Esophagus (tissue), 2 donors: ENCODE results near the gene STPG3. TPM values are rescaled to one million over a fixed set of nuclear protein-coding genes. Genes with fewer than 3 reads are reported as not detected.

Source experiments
- H3K27ac ChIP-seq, 2 donors: one replicate each; pipeline ENCODE4 v1.5.1; 2013; ENCODE audit warnings: low read depth in 2 of 2, mild to moderate bottlenecking in 2 of 2, inconsistent platforms in 1 of 2, low read length in 1 of 2, moderate library complexity in 1 of 2
- H3K27me3 ChIP-seq, 2 donors: one replicate each; pipeline ENCODE4 v1.6.1; 2013; ENCODE audit warnings: low read length in 2 of 2, control low read depth in 1 of 2, mild to moderate bottlenecking in 1 of 2; ENCODE audit not compliant: insufficient read depth in 2 of 2, control insufficient read depth in 1 of 2
- H3K36me3 ChIP-seq, 2 donors: one replicate each; pipeline ENCODE4 v1.6.1; 2013; ENCODE audit warnings: low read length in 1 of 2; ENCODE audit not compliant: control insufficient read depth in 2 of 2, insufficient read depth in 2 of 2
- H3K4me1 ChIP-seq, 2 donors: one replicate each; pipeline ENCODE4 v1.6.1; 2013; ENCODE audit warnings: low read length in 1 of 2; ENCODE audit not compliant: control insufficient read depth in 2 of 2, insufficient read depth in 2 of 2
- H3K4me3 ChIP-seq, 2 donors: one replicate each; pipeline ENCODE4 v1.5.1; 2013; ENCODE audit warnings: low read length in 2 of 2, mild to moderate bottlenecking in 2 of 2, low read depth in 1 of 2, moderate library complexity in 1 of 2
- H3K9me3 ChIP-seq, 2 donors: one replicate each; pipeline ENCODE4 v1.6.1; 2013; ENCODE audit warnings: mild to moderate bottlenecking in 2 of 2, low read depth in 1 of 2, low read length in 1 of 2, moderate library complexity in 1 of 2; ENCODE audit not compliant: control insufficient read depth in 2 of 2, insufficient read depth in 1 of 2
- WGBS, 2 donors: extraction: QIAGEN DNeasy Blood & Tissue Kit; methylation state at CpG; one replicate each; pipeline ENCODE4 v1.1.7; 2013; 5-methylcytosine and 5-hydroxymethylcytosine counted together
- polyA plus RNA-seq, 2 donors: library from polyadenylated mRNA; stranded (reverse); fragments of 200-250 nt; gene quantifications; one replicate each; pipeline ENCODE4 v1.2.3, GENCODE V29; 2013
- donor health status: healthy with polysubstance abuse.
- donor health status: Bipolar disorder and iron deficiency.

The STPG3 gene
- polyA plus RNA-seq = not detected

GRCh38 chr9:137251194-137251461 lies at the start of gene STPG3:
Gene STPG3 (plus strand): TSS chr9:137251286. CDS start chr9:137251287, 1 bp downstream.
- Histone ChIP-seq H3K27me3 (no peaks in the 10 kb centered on the region), H3K36me3 (no peaks in the 10 kb centered on the region), H3K27ac (no peak within 1 kb of the TSS), H3K4me3 (no peak within 1 kb of the TSS), H3K9me3 (no peaks in the 10 kb centered on the region), H3K4me1 (peaks cover 2 to 8% of the 10 kb centered on the region in 2 donors)
- 62 to 73% methylated on average over 4 of the region's 4 CpGs for WGBS, 2 donors

- no peak overlapping the region for H3K4me3 ChIP-seq
- H3K27ac ChIP-seq = no peak overlapping the region
- no peaks in the 10 kb centered on the region for H3K9me3 ChIP-seq
- WGBS, 2 donors = 75 to 77% methylated on average over 8 of the region's 8 CpGs
- peaks cover 23 to 42% of the 10 kb centered on the region in 2 donors for H3K4me1 ChIP-seq
- no peaks in the 10 kb centered on the region for H3K27me3 ChIP-seq
- H3K36me3 ChIP-seq = no peaks in the 10 kb centered on the region
Measured at GRCh38 chr9:137202966-137203365, 48.1 kb upstream of the STPG3 start.

- H3K36me3 ChIP-seq = peaks cover 0 to 4% of the 10 kb centered on the region in 2 donors
- peak overlapping the region; percentile 81 to 95 for H3K4me3 ChIP-seq
- H3K27ac ChIP-seq = peak overlapping the region; percentile 80 to 91
- no peaks in the 10 kb centered on the region for H3K9me3 ChIP-seq
- peaks cover 6 to 27% of the 10 kb centered on the region in 2 donors for H3K4me1 ChIP-seq
- H3K27me3 ChIP-seq = no peaks in the 10 kb centered on the region
- WGBS, 2 donors = 10 to 15% methylated on average over 21 of the region's 21 CpGs
Measured at GRCh38 chr9:137204731-137205125, 46.4 kb upstream of the STPG3 start.

GRCh38 chr9:137205126-137206069 lies 45.7 kb upstream of the STPG3 start, which contains the start of the genes NDOR1 and TMEM203:
Gene NDOR1 (plus strand): TSS chr9:137205700. CDS start chr9:137205778, 78 bp downstream.
Gene TMEM203 (minus strand): TSS chr9:137205648. CDS start chr9:137205414, 234 bp downstream.
- peak within 1 kb of the TSS; percentile 80 to 91 for H3K27ac ChIP-seq
- H3K4me1 ChIP-seq = peaks cover 6 to 27% of the 10 kb centered on the region in 2 donors
- WGBS, 2 donors = 0 to 1% methylated on average over 67 to 98 of the region's 98 CpGs

GRCh38 chr9:137206602-137207001 lies 44.5 kb upstream of the STPG3 start:
- H3K27ac ChIP-seq = no peak overlapping the region
- peak overlapping the region in 1 of 2 donors; percentile 81 for H3K4me3 ChIP-seq
- H3K36me3 ChIP-seq = peaks cover 0 to 4% of the 10 kb centered on the region in 2 donors
- no peaks in the 10 kb centered on the region for H3K27me3 ChIP-seq
- no peaks in the 10 kb centered on the region for H3K9me3 ChIP-seq
- H3K4me1 ChIP-seq = peaks cover 6 to 24% of the 10 kb centered on the region in 2 donors
- 66 to 76% methylated on average over 7 of the region's 7 CpGs for WGBS, 2 donors

More at GRCh38 chr9:137205126-137206069, 45.7 kb upstream of the STPG3 start, which contains the start of the genes NDOR1 and TMEM203:
- no peaks in the 10 kb centered on the region for H3K27me3 ChIP-seq
- H3K9me3 ChIP-seq = no peaks in the 10 kb centered on the region
- H3K4me3 ChIP-seq = peak within 1 kb of the TSS; percentile 81 to 95
- peaks cover 0 to 4% of the 10 kb centered on the region in 2 donors for H3K36me3 ChIP-seq

GRCh38 chr9:137211532-137211931 lies 39.6 kb upstream of the STPG3 start:
- Histone ChIP-seq H3K27me3 (no peaks in the 10 kb centered on the region), H3K9me3 (no peaks in the 10 kb centered on the region), H3K27ac (no peak overlapping the region), H3K4me3 (no peak overlapping the region), H3K4me1 (peaks cover 3 to 7% of the 10 kb centered on the region in 2 donors), H3K36me3 (peaks cover 0 to 17% of the 10 kb centered on the region in 2 donors)
- 84 to 89% methylated on average over 13 of the region's 13 CpGs for WGBS, 2 donors

GRCh38 chr9:137212520-137212919 lies 38.6 kb upstream of the STPG3 start:
- H3K27me3 ChIP-seq = no peaks in the 10 kb centered on the region
- peaks cover 2 to 7% of the 10 kb centered on the region in 2 donors for H3K4me1 ChIP-seq
- no peaks in the 10 kb centered on the region for H3K9me3 ChIP-seq
- H3K4me3 ChIP-seq = no peak overlapping the region
- no peak overlapping the region for H3K27ac ChIP-seq
- peaks cover 0 to 19% of the 10 kb centered on the region in 2 donors for H3K36me3 ChIP-seq
- WGBS, 2 donors = 78 to 86% methylated on average over 19 to 21 of the region's 21 CpGs

GRCh38 chr9:137213160-137214060 lies 37.7 kb upstream of the STPG3 start:
- no peak overlapping the region for H3K4me3 ChIP-seq
- H3K27me3 ChIP-seq = no peaks in the 10 kb centered on the region
- H3K36me3 ChIP-seq = peaks cover 0 to 19% of the 10 kb centered on the region in 2 donors
- no peaks in the 10 kb centered on the region for H3K9me3 ChIP-seq
- WGBS, 2 donors = 87 to 89% methylated on average over 49 of the region's 49 CpGs
- H3K4me1 ChIP-seq = peaks cover 0 to 14% of the 10 kb centered on the region in 2 donors
- no peak overlapping the region for H3K27ac ChIP-seq

- H3K9me3 ChIP-seq = no peaks in the 10 kb centered on the region
- no peaks in the 10 kb centered on the region for H3K27me3 ChIP-seq
- no peak overlapping the region for H3K4me3 ChIP-seq
- H3K4me1 ChIP-seq = peaks cover 0 to 21% of the 10 kb centered on the region in 2 donors
- H3K27ac ChIP-seq = no peak overlapping the region
- 92 to 93% methylated on average over 19 of the region's 19 CpGs for WGBS, 2 donors
- H3K36me3 ChIP-seq = peaks cover 0 to 21% of the 10 kb centered on the region in 2 donors
Measured at GRCh38 chr9:137214620-137215019, 36.5 kb upstream of the STPG3 start.
